Calu3 (cell line): ENCODE data around the gene RDH16. TPM values are rescaled to one million over a fixed set of nuclear protein-coding genes. Genes with fewer than 3 reads are reported as not detected.
"Not testable (repeated sequence)": the region's sequence is repeated elsewhere in the genome, so short reads cannot be mapped to it uniquely, and the experiment has no call there.

ENCODE experiments used
- BruUV-seq: library from RNA; stranded (reverse); fragments of 400-500 nt; replicated peaks from 2 replicates; lab custom pipeline; 2021; lab: Mats Ljungman, UMichigan
- CTCF ChIA-PET: fragments of 300-600 bp; sonication (Branson Sonifier 250); formaldehyde crosslinking; loops from one replicate; lab custom pipeline; 2022; ENCODE audit warnings: antibody characterized with exemption; lab: Charles Lee
- DNase-seq: peaks from one replicate; pipeline ENCODE4 v3.0.0; 2022
- H3K27ac Mint-ChIP-seq: one replicate; pipeline ENCODE4 v1.8.0; 2022; ENCODE audit warnings: mixed read lengths; ENCODE audit not compliant: unreplicated experiment
- H3K27me3 Mint-ChIP-seq: one replicate; pipeline ENCODE4 v1.8.0; 2022; ENCODE audit warnings: mixed read lengths; ENCODE audit not compliant: unreplicated experiment
- H3K36me3 Mint-ChIP-seq: one replicate; pipeline ENCODE4 v1.8.0; 2022; ENCODE audit warnings: mild to moderate bottlenecking, moderate library complexity, mixed read lengths; ENCODE audit not compliant: insufficient read depth, unreplicated experiment
- H3K4me1 Mint-ChIP-seq: one replicate; pipeline ENCODE4 v1.8.0; 2022; ENCODE audit warnings: mild to moderate bottlenecking, low read depth, mixed read lengths; ENCODE audit not compliant: unreplicated experiment
- H3K4me3 Mint-ChIP-seq: one replicate; pipeline ENCODE4 v1.8.0; 2022; ENCODE audit warnings: mild to moderate bottlenecking, low read depth, moderate library complexity, mixed read lengths; ENCODE audit not compliant: unreplicated experiment
- H3K9me3 Mint-ChIP-seq: one replicate; pipeline ENCODE4 v1.8.0; 2022; ENCODE audit warnings: low read depth, mixed read lengths; ENCODE audit not compliant: unreplicated experiment
- intact Hi-C: fragments of 100-400 bp; cut with micrococcal nuclease; formaldehyde crosslinking; loops from one replicate; pipeline ENCODE4 v1.10.0; 2022; ENCODE audit not compliant: unreplicated experiment
- total RNA-seq: library from RNA; stranded (reverse); gene quantifications from 2 replicates; pipeline ENCODE4 v1.2.3, GENCODE V29; 2022
- TF ChIP-seq, protein P1 (sequence below): fragments of 200-600 bp; IDR thresholded peaks from one replicate; pipeline ENCODE4 v1.8.0; 2022; ENCODE audit warnings: antibody characterized with exemption; ENCODE audit not compliant: unreplicated experiment

RDH16 gene
- total RNA-seq, 1 experiment from 2014 or later: 0.28 TPM

DNA sequence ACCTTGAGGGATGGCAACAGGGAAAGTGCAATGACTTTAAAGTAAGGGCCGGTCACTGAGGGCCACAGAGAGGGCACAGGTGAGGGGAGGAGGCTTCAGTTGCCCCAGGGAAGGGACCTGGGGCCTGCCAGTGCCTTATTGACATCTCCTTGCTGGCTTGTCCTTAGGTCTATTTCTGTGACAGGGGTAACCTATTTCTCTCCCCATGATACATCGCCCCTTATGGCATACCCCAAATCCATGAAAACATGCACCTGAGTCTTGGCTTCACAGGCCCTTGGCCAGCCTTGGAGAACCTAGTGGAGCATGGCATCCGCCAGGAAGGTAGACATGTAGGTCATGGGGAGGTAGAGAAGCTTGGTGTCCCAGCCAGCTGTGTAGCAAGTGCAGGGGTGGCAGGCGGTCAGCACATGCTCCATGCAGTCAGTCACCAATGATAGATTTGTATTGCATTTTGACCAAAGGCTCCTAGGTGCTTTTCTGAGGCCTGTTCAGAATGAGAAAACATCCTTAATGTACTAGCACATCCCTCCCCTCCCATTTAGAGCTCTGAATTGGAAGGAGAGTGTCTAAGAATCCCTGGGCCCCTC lies 23.6 kb upstream of the RDH16 start:
- no peak overlapping the region for H3K27ac Mint-ChIP-seq
- no peaks in the 10 kb centered on the region for H3K27me3 Mint-ChIP-seq
- no TSS peak for BruUV-seq
- DNase-seq: no peak
- no peak overlapping the region for H3K4me3 Mint-ChIP-seq
- CTCF ChIA-PET: interaction anchor here (0.7 kb wide), 1 partner anchor 274 kb away, joined by 3 read pairs; no protein-coding TSS in a partner anchor
- H3K36me3 Mint-ChIP-seq: peaks cover 6% of the 10 kb centered on the region
- intact Hi-C loops: no loop called here
- TF ChIP-seq, protein P1, sequence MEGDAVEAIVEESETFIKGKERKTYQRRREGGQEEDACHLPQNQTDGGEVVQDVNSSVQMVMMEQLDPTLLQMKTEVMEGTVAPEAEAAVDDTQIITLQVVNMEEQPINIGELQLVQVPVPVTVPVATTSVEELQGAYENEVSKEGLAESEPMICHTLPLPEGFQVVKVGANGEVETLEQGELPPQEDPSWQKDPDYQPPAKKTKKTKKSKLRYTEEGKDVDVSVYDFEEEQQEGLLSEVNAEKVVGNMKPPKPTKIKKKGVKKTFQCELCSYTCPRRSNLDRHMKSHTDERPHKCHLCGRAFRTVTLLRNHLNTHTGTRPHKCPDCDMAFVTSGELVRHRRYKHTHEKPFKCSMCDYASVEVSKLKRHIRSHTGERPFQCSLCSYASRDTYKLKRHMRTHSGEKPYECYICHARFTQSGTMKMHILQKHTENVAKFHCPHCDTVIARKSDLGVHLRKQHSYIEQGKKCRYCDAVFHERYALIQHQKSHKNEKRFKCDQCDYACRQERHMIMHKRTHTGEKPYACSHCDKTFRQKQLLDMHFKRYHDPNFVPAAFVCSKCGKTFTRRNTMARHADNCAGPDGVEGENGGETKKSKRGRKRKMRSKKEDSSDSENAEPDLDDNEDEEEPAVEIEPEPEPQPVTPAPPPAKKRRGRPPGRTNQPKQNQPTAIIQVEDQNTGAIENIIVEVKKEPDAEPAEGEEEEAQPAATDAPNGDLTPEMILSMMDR: no peak
- H3K4me1 Mint-ChIP-seq: peaks cover 7% of the 10 kb centered on the region
- no peaks in the 10 kb centered on the region for H3K9me3 Mint-ChIP-seq

DNA sequence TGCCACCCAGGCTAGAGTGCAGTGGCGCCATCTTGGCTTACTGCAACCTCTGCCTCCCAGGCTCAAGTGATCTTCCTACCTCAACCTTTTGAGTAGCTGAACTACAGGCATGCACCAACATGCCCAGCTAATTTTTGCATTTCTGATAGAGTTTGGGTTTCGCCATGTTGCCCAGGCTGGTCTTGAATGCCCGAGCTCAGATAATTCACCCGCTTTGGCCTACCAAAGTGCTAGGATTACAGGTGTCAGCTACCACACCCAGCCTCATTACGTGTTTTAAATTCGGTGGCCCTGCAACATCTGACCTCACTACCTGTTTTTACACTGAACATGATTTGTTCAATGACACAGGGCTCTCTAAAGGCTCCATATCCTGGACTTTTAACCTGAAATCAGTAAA lies 22.9 kb upstream of the RDH16 start:
- Mint-ChIP-seq H3K27ac (no peak overlapping the region), H3K9me3 (no peaks in the 10 kb centered on the region)

DNA sequence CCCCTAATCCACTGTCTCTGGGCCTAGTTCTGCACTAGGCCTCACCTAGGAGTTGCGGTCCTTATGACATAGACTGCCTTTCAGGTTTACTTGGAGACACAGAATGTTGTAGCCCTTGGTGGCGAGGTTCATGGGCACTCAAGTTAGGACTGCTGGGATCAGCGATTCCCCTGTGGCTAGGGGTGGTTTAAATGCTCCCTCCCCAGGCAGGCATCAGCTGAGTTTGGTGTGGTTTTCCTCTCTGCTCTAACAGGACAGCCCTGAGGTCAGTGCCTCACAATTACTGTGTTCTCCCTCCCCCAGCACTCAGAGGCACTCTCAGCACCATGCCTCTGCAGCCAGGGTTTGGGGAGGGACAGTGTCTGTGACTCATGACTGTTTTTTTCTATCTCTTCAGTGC lies 22.2 kb upstream of the RDH16 start:
- Mint-ChIP-seq H3K4me3 (no peak overlapping the region), H3K27ac (no peak overlapping the region), H3K36me3 (no peaks in the 10 kb centered on the region), H3K4me1 (no peaks in the 10 kb centered on the region), H3K27me3 (no peaks in the 10 kb centered on the region), H3K9me3 (no peaks in the 10 kb centered on the region)
- intact Hi-C loops: no loop called here
- TF ChIP-seq, protein P1: no peak
- CTCF ChIA-PET: no interaction called here
- DNase-seq: no peak
- no TSS peak for BruUV-seq

More for the DNA sequence above, 22.9 kb upstream of the RDH16 start:
- intact Hi-C loops: no loop called here
- no peaks in the 10 kb centered on the region for H3K36me3 Mint-ChIP-seq
- CTCF ChIA-PET: no interaction called here
- H3K4me1 Mint-ChIP-seq: no peaks in the 10 kb centered on the region
- no peaks in the 10 kb centered on the region for H3K27me3 Mint-ChIP-seq
- BruUV-seq: no TSS peak
- H3K4me3 Mint-ChIP-seq: no peak overlapping the region
- no peak for DNase-seq
- TF ChIP-seq, protein P1: no peak

DNA sequence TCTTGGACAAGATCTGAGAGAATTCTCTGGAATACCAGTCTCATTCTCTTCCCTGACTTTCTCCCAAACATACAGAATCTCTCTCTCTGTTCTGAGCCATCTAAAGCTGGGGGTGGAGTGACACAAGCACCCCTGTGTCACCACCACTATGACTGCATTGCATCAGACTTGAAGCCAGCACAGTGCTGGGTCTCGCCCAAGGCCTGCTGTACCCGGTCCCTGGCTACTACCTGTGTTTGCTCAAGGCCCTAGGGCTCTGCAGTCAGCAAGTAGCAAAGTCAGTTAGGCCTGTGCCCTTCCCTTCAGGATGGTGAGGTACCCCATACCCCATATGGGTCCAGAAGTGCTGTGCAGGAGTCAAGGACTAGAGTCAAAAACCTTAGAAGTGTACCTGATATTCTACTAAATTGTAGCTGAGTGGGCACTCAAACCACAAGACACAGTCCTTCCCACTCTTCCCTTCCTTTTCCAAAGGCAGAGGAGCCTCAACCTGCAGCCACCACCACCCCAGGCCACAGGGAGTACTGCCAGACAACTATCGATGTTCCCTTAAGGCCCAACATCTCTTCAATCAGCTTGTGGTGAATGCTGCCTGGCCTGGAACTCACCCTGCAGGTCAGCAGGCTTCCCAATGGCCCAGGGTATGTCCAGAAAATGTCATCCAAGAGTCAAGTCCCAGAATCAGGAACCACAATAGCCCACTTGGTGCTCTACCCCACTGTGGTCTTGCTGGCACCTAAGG lies 21.2 kb upstream of the RDH16 start:
- Mint-ChIP-seq H3K27me3 (no peaks in the 10 kb centered on the region), H3K36me3 (no peaks in the 10 kb centered on the region), H3K9me3 (no peaks in the 10 kb centered on the region), H3K4me1 (no peaks in the 10 kb centered on the region), H3K4me3 (no peak overlapping the region), H3K27ac (no peak overlapping the region)
- CTCF ChIA-PET: no interaction called here
- BruUV-seq: no TSS peak
- intact Hi-C loops: no loop called here
- no peak for DNase-seq
- TF ChIP-seq, protein P1: no peak

DNA sequence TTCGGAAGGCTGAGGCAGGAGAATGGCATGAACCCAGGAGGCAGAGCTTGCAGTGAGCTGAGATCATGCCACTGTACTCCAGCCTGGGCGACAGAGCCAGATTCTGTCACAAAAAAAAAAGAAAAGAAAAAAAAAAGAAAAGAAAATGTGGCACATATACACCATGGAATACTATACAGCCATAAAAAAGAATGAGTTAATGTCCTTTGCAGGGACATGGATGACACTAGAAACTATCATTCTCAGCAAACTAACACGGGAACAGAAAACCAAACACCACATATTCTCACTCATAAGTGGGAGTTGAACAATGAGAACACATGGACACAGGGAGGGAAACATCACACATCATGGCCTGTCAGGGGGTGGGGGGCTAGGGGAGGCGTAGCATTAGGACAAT lies 20.0 kb upstream of the RDH16 start:
- H3K4me1 Mint-ChIP-seq, CTCF ChIA-PET, BruUV-seq, H3K4me3 Mint-ChIP-seq, H3K9me3 Mint-ChIP-seq, H3K36me3 Mint-ChIP-seq, intact Hi-C loops, DNase-seq, H3K27ac Mint-ChIP-seq, H3K27me3 Mint-ChIP-seq: not testable (repeated sequence)

DNA sequence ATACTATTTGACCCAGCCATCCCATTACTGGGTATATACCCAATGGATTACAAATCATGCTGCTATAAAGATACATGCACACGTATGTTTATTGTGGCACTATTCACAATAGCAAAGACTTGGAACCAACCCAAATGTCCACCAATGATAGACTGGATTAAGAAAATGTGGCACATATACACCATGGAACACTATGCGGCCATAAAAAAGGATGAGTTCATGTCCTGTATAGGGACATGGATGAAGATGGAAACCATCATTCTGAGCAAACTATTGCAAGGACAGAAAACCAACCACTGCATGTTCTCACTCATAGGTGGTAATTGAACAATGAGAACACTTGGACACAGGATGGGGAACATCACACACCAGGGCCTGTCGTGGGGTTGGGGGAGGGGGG lies 16.8 kb upstream of the RDH16 start:
- H3K27ac Mint-ChIP-seq, BruUV-seq, H3K4me3 Mint-ChIP-seq, H3K4me1 Mint-ChIP-seq, CTCF ChIA-PET, H3K9me3 Mint-ChIP-seq, H3K36me3 Mint-ChIP-seq, DNase-seq, intact Hi-C loops: not testable (repeated sequence)
- H3K27me3 Mint-ChIP-seq: peaks cover 27% of the 10 kb centered on the region

DNA sequence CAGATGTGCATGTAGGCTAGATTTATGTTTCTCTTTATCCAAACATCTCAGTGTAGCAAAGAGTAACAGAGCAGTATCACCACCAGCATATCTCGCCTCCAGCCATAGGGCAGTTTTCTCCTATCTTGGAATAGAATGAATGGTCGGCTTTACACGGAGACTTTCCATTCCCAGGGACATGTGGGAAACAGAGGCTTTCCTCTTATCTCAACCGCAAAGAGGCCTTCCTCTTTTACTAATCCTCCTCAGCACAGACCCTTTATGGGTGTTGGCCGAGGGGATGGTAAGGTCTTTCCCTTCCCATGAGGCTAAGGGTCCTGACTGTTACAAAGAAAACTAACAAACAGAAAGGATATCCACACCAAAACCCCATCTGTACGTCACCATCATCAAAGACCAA lies 11.5 kb upstream of the RDH16 start:
- BruUV-seq, DNase-seq, CTCF ChIA-PET, H3K4me3 Mint-ChIP-seq, H3K27ac Mint-ChIP-seq, H3K4me1 Mint-ChIP-seq, H3K36me3 Mint-ChIP-seq, intact Hi-C loops, H3K9me3 Mint-ChIP-seq: not testable (repeated sequence)
- H3K27me3 Mint-ChIP-seq: peaks cover 43% of the 10 kb centered on the region
